Loucy (cell line): ENCODE results near the gene PRKCE.

Experiments used
- EZH2phosphoT487 ChIP-seq: fragments of 200-600 bp; IDR thresholded peaks from 2 replicates; pipeline ENCODE4 v1.6.1; 2018; ENCODE audit warnings: antibody characterized with exemption, mild to moderate bottlenecking, moderate library complexity, borderline replicate concordance
- TF ChIP-seq, protein P1 (sequence below): fragments of 200-600 bp; sonication (generic); conservative IDR thresholded peaks from 2 replicates; pipeline ENCODE4 v1.5.1; 2014; ENCODE audit warnings: mild to moderate bottlenecking, antibody characterized with exemption, low read length

GRCh38 chr2:45852450-45853150, 201.1 kb downstream of the PRKCE start:
- TF ChIP-seq, protein P1, sequence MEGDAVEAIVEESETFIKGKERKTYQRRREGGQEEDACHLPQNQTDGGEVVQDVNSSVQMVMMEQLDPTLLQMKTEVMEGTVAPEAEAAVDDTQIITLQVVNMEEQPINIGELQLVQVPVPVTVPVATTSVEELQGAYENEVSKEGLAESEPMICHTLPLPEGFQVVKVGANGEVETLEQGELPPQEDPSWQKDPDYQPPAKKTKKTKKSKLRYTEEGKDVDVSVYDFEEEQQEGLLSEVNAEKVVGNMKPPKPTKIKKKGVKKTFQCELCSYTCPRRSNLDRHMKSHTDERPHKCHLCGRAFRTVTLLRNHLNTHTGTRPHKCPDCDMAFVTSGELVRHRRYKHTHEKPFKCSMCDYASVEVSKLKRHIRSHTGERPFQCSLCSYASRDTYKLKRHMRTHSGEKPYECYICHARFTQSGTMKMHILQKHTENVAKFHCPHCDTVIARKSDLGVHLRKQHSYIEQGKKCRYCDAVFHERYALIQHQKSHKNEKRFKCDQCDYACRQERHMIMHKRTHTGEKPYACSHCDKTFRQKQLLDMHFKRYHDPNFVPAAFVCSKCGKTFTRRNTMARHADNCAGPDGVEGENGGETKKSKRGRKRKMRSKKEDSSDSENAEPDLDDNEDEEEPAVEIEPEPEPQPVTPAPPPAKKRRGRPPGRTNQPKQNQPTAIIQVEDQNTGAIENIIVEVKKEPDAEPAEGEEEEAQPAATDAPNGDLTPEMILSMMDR: no peak
- no peak for TF ChIP-seq EZH2phosphoT487
